K562 (cell line): Measurements from ENCODE around the gene MAD1L1.
"Not testable (repeated sequence)": the region's sequence is repeated elsewhere in the genome, so short reads cannot be mapped to it uniquely, and the experiment has no call there.

Source experiments
- FOXA3 ChIP-seq, 2 experiments: fragments of 450-650 bp in 1 of 2; sonication (generic) in 1 of 2; formaldehyde crosslinking; IDR thresholded peaks in 1 of 2; conservative IDR thresholded peaks in 1 of 2; 2 replicates each; pipeline versions ENCODE4 v1.4.0 to v1.8.0; 2020 to 2022; ENCODE audit warnings: mild to moderate bottlenecking in 2 of 2, missing genetic modification reagents in 1 of 2
- FOXM1 ChIP-seq, 2 experiments: fragments of 450-650 bp in 1 of 2; sonication (generic) in 1 of 2; formaldehyde crosslinking in 1 of 2; IDR thresholded peaks; 2 replicates each; pipeline versions ENCODE4 v1.6.1 to v1.9.0; 2017 to 2022; ENCODE audit warnings: low read depth in 2 of 2, mild to moderate bottlenecking in 2 of 2, missing genetic modification reagents in 1 of 2, moderate library complexity in 1 of 2
- KLF13 ChIP-seq: fragments of 450-650 bp; IDR thresholded peaks from 2 replicates; pipeline ENCODE4 v1.6.1; 2016; ENCODE audit warnings: missing genetic modification characterization, low read depth, mild to moderate bottlenecking, missing compliant biosample characterization, moderate library complexity, borderline replicate concordance
- MYNN ChIP-seq, 2 experiments: sonication (generic); formaldehyde crosslinking in 1 of 2; IDR thresholded peaks; 2 replicates each; pipeline versions ENCODE4 v1.5.0 to v1.6.1; 2016 to 2020; ENCODE audit warnings: antibody characterized with exemption in 1 of 2, missing genetic modification reagents in 1 of 2
- NFE2 ChIP-seq: IDR thresholded peaks from 2 replicates; pipeline ENCODE4 v1.6.1; 2014; ENCODE audit warnings: antibody characterized with exemption, low read depth
- POLR2AphosphoS5 ChIP-seq: IDR thresholded peaks from 2 replicates; pipeline ENCODE4 v1.6.1; 2011; ENCODE audit warnings: mild to moderate bottlenecking, low read depth, low read length, moderate library complexity; ENCODE audit not compliant: control insufficient read depth, insufficient read depth
- ZNF79 ChIP-seq: fragments of 250-450 bp; sonication (Bioruptor Pico); IDR thresholded peaks from 2 replicates; pipeline ENCODE4 v1.4.0; 2020; ENCODE audit warnings: low read depth, mild to moderate bottlenecking, moderate library complexity
- TF ChIP-seq, protein P1 (sequence below): fragments of 450-650 bp; formaldehyde crosslinking; conservative IDR thresholded peaks from 2 replicates; pipeline ENCODE4 v1.4.0; 2022; ENCODE audit warnings: mild to moderate bottlenecking, missing genetic modification characterization
- TF ChIP-seq, protein P2 (sequence below): sonication (generic); formaldehyde crosslinking; IDR thresholded peaks from 2 replicates; pipeline ENCODE4 v1.8.1; 2022; ENCODE audit warnings: missing genetic modification reagents
- TF ChIP-seq, protein P3 (sequence below), 2 experiments: fragments of 450-650 bp; IDR thresholded peaks; 2 replicates each; pipeline ENCODE4 v1.6.1; 2016; ENCODE audit warnings: mild to moderate bottlenecking in 2 of 2, borderline replicate concordance in 1 of 2, low read depth in 1 of 2, moderate library complexity in 1 of 2
- TF ChIP-seq, protein P4 (sequence below): fragments of 250-450 bp; sonication (Bioruptor Pico); IDR thresholded peaks from 2 replicates; pipeline ENCODE4 v1.4.0; 2020; ENCODE audit warnings: mild to moderate bottlenecking, moderate library complexity

DNA sequence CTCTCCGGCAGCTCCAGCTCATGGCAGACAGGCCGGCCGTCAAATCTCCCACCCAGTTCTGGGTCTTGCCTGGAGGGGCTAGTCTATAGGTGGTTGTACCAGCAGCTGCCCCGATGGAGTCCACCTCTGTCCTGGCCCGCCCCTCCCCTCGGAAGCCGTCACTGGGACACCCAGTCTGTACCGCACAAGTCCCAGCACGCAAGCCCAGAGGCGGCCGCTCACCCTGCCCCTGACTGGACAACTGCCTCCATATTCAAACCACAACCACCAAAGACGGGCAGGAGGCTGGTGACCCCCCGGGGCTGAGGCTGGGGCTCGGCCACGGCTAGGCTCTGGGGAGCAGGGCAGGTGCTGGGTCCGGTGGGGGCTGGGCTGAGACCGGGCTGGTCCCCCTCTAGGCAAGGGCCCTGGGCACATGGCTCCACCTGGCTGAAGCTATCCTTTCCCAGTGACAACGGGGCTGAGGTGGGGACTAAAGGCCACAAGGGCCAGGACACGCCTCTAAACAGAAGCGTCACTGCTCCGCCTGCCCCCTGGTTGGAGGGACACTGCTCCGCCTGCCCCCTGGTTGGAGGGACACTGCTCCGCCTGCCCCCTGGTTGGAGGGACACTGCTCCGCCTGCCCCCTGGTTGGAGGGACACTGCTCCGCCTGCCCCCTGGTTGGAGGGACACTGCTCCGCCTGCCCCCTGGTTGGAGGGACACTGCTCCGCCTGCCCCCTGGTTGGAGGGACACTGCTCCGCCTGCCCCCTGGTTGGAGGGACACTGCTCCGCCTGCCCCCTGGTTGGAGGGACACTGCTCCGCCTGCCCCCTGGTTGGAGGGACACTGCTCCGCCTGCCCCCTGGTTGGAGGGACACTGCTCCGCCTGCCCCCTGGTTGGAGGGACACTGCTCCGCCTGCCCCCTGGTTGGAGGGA is 371.6 kb downstream of the MAD1L1 start:
- TF ChIP-seq FOXA3 (CRISPR knock-in tag; conservative IDR thresholded peaks at IDR 0.05 in 1 of 2, IDR thresholded peaks at IDR 0.05 in 1 of 2); MYNN (IDR thresholded peaks at IDR 0.05); MYNN (CRISPR knock-in tag; IDR thresholded peaks at IDR 0.05); NFE2; POLR2AphosphoS5; ZNF79 (CRISPR knock-in tag); KLF13; FOXM1 (IDR thresholded peaks at IDR 0.05; ENCODE audit: low read depth); FOXM1 (CRISPR knock-in tag; IDR thresholded peaks at IDR 0.05; ENCODE audit: low read depth): not testable (repeated sequence)
- TF ChIP-seq, protein P1, sequence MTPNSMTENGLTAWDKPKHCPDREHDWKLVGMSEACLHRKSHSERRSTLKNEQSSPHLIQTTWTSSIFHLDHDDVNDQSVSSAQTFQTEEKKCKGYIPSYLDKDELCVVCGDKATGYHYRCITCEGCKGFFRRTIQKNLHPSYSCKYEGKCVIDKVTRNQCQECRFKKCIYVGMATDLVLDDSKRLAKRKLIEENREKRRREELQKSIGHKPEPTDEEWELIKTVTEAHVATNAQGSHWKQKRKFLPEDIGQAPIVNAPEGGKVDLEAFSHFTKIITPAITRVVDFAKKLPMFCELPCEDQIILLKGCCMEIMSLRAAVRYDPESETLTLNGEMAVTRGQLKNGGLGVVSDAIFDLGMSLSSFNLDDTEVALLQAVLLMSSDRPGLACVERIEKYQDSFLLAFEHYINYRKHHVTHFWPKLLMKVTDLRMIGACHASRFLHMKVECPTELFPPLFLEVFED, result not testable (repeated sequence)
- TF ChIP-seq, protein P2, sequence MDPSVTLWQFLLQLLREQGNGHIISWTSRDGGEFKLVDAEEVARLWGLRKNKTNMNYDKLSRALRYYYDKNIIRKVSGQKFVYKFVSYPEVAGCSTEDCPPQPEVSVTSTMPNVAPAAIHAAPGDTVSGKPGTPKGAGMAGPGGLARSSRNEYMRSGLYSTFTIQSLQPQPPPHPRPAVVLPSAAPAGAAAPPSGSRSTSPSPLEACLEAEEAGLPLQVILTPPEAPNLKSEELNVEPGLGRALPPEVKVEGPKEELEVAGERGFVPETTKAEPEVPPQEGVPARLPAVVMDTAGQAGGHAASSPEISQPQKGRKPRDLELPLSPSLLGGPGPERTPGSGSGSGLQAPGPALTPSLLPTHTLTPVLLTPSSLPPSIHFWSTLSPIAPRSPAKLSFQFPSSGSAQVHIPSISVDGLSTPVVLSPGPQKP, result not testable (repeated sequence)
- TF ChIP-seq, protein P3, sequence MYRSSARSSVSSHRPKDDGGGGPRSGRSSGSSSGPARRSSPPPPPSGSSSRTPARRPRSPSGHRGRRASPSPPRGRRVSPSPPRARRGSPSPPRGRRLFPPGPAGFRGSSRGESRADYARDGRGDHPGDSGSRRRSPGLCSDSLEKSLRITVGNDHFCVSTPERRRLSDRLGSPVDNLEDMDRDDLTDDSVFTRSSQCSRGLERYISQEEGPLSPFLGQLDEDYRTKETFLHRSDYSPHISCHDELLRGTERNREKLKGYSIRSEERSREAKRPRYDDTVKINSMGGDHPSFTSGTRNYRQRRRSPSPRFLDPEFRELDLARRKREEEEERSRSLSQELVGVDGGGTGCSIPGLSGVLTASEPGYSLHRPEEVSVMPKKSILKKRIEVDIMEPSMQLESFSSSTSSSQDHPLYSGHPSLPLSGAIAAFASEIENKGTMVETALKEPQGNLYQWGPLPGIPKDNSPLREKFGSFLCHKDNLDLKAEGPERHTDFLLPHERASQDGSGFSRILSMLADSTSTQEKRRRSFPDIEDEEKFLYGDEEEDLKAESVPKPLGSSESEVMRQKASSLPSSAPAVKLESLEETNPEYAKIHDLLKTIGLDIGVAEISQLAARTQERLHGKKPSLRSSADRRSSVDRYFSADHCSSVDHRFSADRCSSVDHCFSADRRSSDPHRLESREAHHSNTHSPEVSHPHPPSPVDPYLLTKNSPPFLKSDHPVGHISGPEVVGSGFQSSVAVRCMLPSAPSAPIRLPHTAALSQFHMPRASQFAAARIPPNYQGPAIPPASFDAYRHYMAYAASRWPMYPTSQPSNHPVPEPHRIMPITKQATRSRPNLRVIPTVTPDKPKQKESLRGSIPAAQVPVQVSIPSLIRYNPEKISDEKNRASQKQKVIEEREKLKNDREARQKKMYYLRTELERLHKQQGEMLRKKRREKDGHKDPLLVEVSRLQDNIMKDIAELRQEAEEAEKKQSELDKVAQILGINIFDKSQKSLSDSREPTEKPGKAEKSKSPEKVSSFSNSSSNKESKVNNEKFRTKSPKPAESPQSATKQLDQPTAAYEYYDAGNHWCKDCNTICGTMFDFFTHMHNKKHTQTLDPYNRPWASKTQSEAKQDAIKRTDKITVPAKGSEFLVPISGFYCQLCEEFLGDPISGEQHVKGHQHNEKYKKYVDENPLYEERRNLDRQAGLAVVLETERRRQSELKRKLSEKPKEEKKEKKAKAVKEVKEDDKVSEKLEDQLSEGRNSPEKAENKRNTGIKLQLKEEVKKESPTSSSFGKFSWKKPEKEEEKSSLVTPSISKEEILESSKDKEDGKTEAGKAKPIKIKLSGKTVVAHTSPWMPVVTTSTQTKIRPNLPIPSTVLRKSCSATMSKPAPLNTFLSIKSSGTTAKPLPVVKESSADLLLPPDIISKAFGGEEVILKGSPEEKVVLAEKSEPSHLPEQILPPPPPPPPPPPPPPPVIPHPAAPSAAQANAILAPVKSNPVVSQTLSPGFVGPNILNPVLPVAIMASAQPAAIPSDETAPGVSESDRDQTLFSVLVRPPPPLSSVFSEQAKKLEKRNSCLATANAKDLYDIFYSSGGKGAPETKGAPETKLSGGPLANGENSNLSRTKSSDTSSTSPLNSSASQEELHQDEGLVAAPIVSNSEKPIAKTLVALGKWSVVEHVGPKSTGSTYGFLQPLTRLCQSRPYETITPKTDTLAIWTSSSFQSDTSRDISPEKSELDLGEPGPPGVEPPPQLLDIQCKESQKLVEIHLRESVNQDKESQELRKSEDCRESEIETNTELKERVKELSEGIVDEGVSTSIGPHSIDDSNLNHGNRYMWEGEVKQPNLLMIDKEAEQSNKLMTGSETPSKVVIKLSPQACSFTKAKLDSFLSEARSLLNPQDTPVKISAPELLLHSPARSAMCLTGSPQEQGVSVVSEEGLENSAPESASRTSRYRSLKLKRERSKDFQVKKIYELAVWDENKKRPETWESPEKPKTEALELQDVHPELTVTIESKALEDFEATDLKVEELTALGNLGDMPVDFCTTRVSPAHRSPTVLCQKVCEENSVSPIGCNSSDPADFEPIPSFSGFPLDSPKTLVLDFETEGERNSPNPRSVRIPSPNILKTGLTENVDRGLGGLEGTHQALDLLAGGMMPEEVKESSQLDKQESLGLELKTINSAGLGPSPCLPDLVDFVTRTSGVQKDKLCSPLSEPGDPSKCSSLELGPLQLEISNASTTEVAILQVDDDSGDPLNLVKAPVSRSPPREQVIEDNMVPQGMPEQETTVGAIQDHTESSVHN (IDR thresholded peaks at IDR 0.05; ENCODE audit: borderline replicate concordance in 1 of 2, low read depth in 1 of 2), result not testable (repeated sequence)
- TF ChIP-seq, protein P4, sequence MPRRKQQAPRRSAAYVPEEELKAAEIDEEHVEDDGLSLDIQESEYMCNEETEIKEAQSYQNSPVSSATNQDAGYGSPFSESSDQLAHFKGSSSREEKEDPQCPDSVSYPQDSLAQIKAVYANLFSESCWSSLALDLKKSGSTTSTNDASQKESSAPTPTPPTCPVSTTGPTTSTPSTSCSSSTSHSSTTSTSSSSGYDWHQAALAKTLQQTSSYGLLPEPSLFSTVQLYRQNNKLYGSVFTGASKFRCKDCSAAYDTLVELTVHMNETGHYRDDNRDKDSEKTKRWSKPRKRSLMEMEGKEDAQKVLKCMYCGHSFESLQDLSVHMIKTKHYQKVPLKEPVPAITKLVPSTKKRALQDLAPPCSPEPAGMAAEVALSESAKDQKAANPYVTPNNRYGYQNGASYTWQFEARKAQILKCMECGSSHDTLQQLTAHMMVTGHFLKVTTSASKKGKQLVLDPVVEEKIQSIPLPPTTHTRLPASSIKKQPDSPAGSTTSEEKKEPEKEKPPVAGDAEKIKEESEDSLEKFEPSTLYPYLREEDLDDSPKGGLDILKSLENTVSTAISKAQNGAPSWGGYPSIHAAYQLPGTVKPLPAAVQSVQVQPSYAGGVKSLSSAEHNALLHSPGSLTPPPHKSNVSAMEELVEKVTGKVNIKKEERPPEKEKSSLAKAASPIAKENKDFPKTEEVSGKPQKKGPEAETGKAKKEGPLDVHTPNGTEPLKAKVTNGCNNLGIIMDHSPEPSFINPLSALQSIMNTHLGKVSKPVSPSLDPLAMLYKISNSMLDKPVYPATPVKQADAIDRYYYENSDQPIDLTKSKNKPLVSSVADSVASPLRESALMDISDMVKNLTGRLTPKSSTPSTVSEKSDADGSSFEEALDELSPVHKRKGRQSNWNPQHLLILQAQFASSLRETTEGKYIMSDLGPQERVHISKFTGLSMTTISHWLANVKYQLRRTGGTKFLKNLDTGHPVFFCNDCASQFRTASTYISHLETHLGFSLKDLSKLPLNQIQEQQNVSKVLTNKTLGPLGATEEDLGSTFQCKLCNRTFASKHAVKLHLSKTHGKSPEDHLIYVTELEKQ (CRISPR knock-in tag), result not testable (repeated sequence)
